Activated CD8-positive, alpha-beta T cell treated with anti-CD3 and anti-CD28 coated beads, Interleukin-2, amount 10 ng/mL, durations not matched to agents 7 days and 5 days (primary cell): Measurements from ENCODE around the gene APBB2. TPM values are rescaled to one million over a fixed set of nuclear protein-coding genes. Genes with fewer than 3 reads are reported as not detected.
"Not testable (repeated sequence)": the region's sequence is repeated elsewhere in the genome, so short reads cannot be mapped to it uniquely, and the experiment has no call there.

Source experiments
- ATAC-seq: fragments of 150-1000 bp; cut with Tn5 transposase; one replicate; pipeline ENCODE4 v1.10.0; 2021; ENCODE audit warnings: moderate library complexity
- CTCF ChIA-PET: fragments of 350-600 bp; sonication (Branson Sonifier 250); formaldehyde crosslinking; loops from one replicate; lab custom pipeline; 2021; ENCODE audit warnings: antibody characterized with exemption; lab: Charles Lee
- POLR2A ChIA-PET: fragments of 350-600 bp; sonication (Branson Sonifier 250); formaldehyde crosslinking; loops from one replicate; lab custom pipeline; 2021; ENCODE audit warnings: antibody characterized with exemption; lab: Charles Lee
- DNase-seq: peaks from one replicate; pipeline ENCODE4 v3.0.0-alpha.2; 2020
- H3K27ac Mint-ChIP-seq: one replicate; pipeline ENCODE4 v1.8.0; 2021; ENCODE audit warnings: mild to moderate bottlenecking, mixed read lengths
- H3K27me3 Mint-ChIP-seq: one replicate; pipeline ENCODE4 v1.8.0; 2021; ENCODE audit warnings: low read depth, mixed read lengths
- H3K36me3 Mint-ChIP-seq: one replicate; pipeline ENCODE4 v1.8.0; 2021; ENCODE audit warnings: low read depth, mixed read lengths
- H3K4me1 Mint-ChIP-seq: one replicate; pipeline ENCODE4 v1.8.0; 2021; ENCODE audit warnings: low read depth, mixed read lengths
- H3K4me3 Mint-ChIP-seq: one replicate; pipeline ENCODE4 v1.8.0; 2021; ENCODE audit warnings: mild to moderate bottlenecking, mixed read lengths
- H3K9me3 Mint-ChIP-seq: one replicate; pipeline ENCODE4 v1.8.0; 2022; ENCODE audit warnings: mixed read lengths; ENCODE audit not compliant: insufficient read depth
- total RNA-seq, 2 experiments: library from RNA; stranded (reverse); gene quantifications; one replicate each; pipeline ENCODE4 v1.2.3, GENCODE V29; 2021

APBB2 gene
- total RNA-seq, 2 experiments from 2014 or later: 0.53 to 0.57 TPM

GRCh38 chr4:41149568-41149967 lies 64.8 kb downstream of the APBB2 start:
- H3K27ac Mint-ChIP-seq, H3K4me1 Mint-ChIP-seq, POLR2A ChIA-PET, H3K4me3 Mint-ChIP-seq, ATAC-seq, DNase-seq, H3K27me3 Mint-ChIP-seq, H3K36me3 Mint-ChIP-seq, H3K9me3 Mint-ChIP-seq, CTCF ChIA-PET: not testable (repeated sequence)

GRCh38 chr4:41148931-41149330 lies 65.4 kb downstream of the APBB2 start:
- DNase-seq: no peak
- H3K27me3 Mint-ChIP-seq: peaks cover 5% of the 10 kb centered on the region
- H3K4me1 Mint-ChIP-seq: no peaks in the 10 kb centered on the region
- ChIA-PET POLR2A (no interaction called here), CTCF (interaction anchor here (1.2 kb wide), 1 partner anchor 11 kb away, joined by 4 read pairs; no protein-coding TSS in a partner anchor)
- no peak overlapping the region for H3K4me3 Mint-ChIP-seq
- no peaks in the 10 kb centered on the region for H3K9me3 Mint-ChIP-seq
- H3K36me3 Mint-ChIP-seq: no peaks in the 10 kb centered on the region
- ATAC-seq: no peak
- no peak overlapping the region for H3K27ac Mint-ChIP-seq

GRCh38 chr4:41148292-41148691 lies 66.0 kb downstream of the APBB2 start:
- no peaks in the 10 kb centered on the region for H3K36me3 Mint-ChIP-seq
- POLR2A ChIA-PET: no interaction called here
- no peaks in the 10 kb centered on the region for H3K4me1 Mint-ChIP-seq
- no peaks in the 10 kb centered on the region for H3K9me3 Mint-ChIP-seq
- H3K27ac Mint-ChIP-seq: no peak overlapping the region
- H3K4me3 Mint-ChIP-seq: no peak overlapping the region
- H3K27me3 Mint-ChIP-seq: peaks cover 4% of the 10 kb centered on the region
- CTCF ChIA-PET: interaction anchor here (1.2 kb wide), 1 partner anchor 10 kb away, joined by 4 read pairs; no protein-coding TSS in a partner anchor
- DNase-seq: no peak
- no peak for ATAC-seq

GRCh38 chr4:41147570-41147969 lies 66.8 kb downstream of the APBB2 start:
- H3K27ac Mint-ChIP-seq, H3K4me1 Mint-ChIP-seq, H3K36me3 Mint-ChIP-seq, H3K27me3 Mint-ChIP-seq, DNase-seq, POLR2A ChIA-PET, H3K4me3 Mint-ChIP-seq, H3K9me3 Mint-ChIP-seq, ATAC-seq: not testable (repeated sequence)
- CTCF ChIA-PET: interaction anchor here (1.2 kb wide), 1 partner anchor 9 kb away, joined by 4 read pairs; no protein-coding TSS in a partner anchor

- H3K9me3 Mint-ChIP-seq: no peaks in the 10 kb centered on the region
- H3K36me3 Mint-ChIP-seq: no peaks in the 10 kb centered on the region
- POLR2A ChIA-PET: no interaction called here
- H3K4me1 Mint-ChIP-seq: no peaks in the 10 kb centered on the region
- peaks cover 3% of the 10 kb centered on the region for H3K27me3 Mint-ChIP-seq
- no peak overlapping the region for H3K4me3 Mint-ChIP-seq
- no peak overlapping the region for H3K27ac Mint-ChIP-seq
- ATAC-seq (no peak), DNase-seq (no peak)
- CTCF ChIA-PET: no interaction called here
Observed at GRCh38 chr4:41146716-41147506, 67.4 kb downstream of the APBB2 start.

GRCh38 chr4:41146196-41146595 lies 68.1 kb downstream of the APBB2 start:
- no peak overlapping the region for H3K4me3 Mint-ChIP-seq
- H3K9me3 Mint-ChIP-seq: no peaks in the 10 kb centered on the region
- POLR2A ChIA-PET: no interaction called here
- no peak overlapping the region for H3K27ac Mint-ChIP-seq
- CTCF ChIA-PET: no interaction called here
- H3K27me3 Mint-ChIP-seq: peaks cover 3% of the 10 kb centered on the region
- ATAC-seq (no peak), DNase-seq (no peak)
- H3K4me1 Mint-ChIP-seq: no peaks in the 10 kb centered on the region
- no peaks in the 10 kb centered on the region for H3K36me3 Mint-ChIP-seq

GRCh38 chr4:41145571-41146078 lies 68.7 kb downstream of the APBB2 start:
- ChIA-PET CTCF (no interaction called here), POLR2A (no interaction called here)
- Mint-ChIP-seq H3K36me3 (no peaks in the 10 kb centered on the region), H3K4me3 (no peak overlapping the region), H3K9me3 (no peaks in the 10 kb centered on the region), H3K27me3 (peaks cover 3% of the 10 kb centered on the region), H3K27ac (no peak overlapping the region), H3K4me1 (no peaks in the 10 kb centered on the region)
- ATAC-seq: no peak
- DNase-seq: no peak

- ChIA-PET POLR2A (no interaction called here), CTCF (no interaction called here)
- Mint-ChIP-seq H3K27me3 (peaks cover 3% of the 10 kb centered on the region), H3K4me3 (no peak overlapping the region), H3K4me1 (no peaks in the 10 kb centered on the region), H3K27ac (no peak overlapping the region), H3K9me3 (no peaks in the 10 kb centered on the region), H3K36me3 (no peaks in the 10 kb centered on the region)
- DNase-seq (no peak), ATAC-seq (no peak)
Observed at GRCh38 chr4:41144812-41145211, 69.5 kb downstream of the APBB2 start.

- H3K27ac Mint-ChIP-seq: no peak overlapping the region
- no peaks in the 10 kb centered on the region for H3K9me3 Mint-ChIP-seq
- H3K36me3 Mint-ChIP-seq: no peaks in the 10 kb centered on the region
Observed at GRCh38 chr4:41144040-41144379, 70.3 kb downstream of the APBB2 start.

GRCh38 chr4:41143311-41144039 lies 70.9 kb downstream of the APBB2 start:
- peaks cover 3% of the 10 kb centered on the region for H3K27me3 Mint-ChIP-seq
- no peaks in the 10 kb centered on the region for H3K4me1 Mint-ChIP-seq
- H3K36me3 Mint-ChIP-seq: no peaks in the 10 kb centered on the region
- H3K9me3 Mint-ChIP-seq: no peaks in the 10 kb centered on the region
- no peak overlapping the region for H3K27ac Mint-ChIP-seq
- DNase-seq: no peak
- CTCF ChIA-PET: no interaction called here
- no peak for ATAC-seq
- H3K4me3 Mint-ChIP-seq: no peak overlapping the region
- POLR2A ChIA-PET: no interaction called here

More at GRCh38 chr4:41144040-41144379, 70.3 kb downstream of the APBB2 start:
- ATAC-seq (no peak), DNase-seq (no peak)
- no peak overlapping the region for H3K4me3 Mint-ChIP-seq
- ChIA-PET CTCF (no interaction called here), POLR2A (no interaction called here)
- no peaks in the 10 kb centered on the region for H3K4me1 Mint-ChIP-seq
- peaks cover 3% of the 10 kb centered on the region for H3K27me3 Mint-ChIP-seq

GRCh38 chr4:41142376-41143310 lies 71.7 kb downstream of the APBB2 start:
- H3K4me1 Mint-ChIP-seq: no peaks in the 10 kb centered on the region
- ATAC-seq: no peak
- peaks cover 3% of the 10 kb centered on the region for H3K27me3 Mint-ChIP-seq
- H3K4me3 Mint-ChIP-seq: no peak overlapping the region
- H3K27ac Mint-ChIP-seq: no peak overlapping the region
- H3K36me3 Mint-ChIP-seq: no peaks in the 10 kb centered on the region
- CTCF ChIA-PET: no interaction called here
- no peaks in the 10 kb centered on the region for H3K9me3 Mint-ChIP-seq
- DNase-seq: no peak
- POLR2A ChIA-PET: no interaction called here
